ENCODE data around the gene CATSPERZ. TPM values are rescaled to one million over a fixed set of nuclear protein-coding genes. Genes with fewer than 3 reads are reported as not detected.

CATSPERZ gene
- total and polyA plus RNA-seq, 2 of the 8 experiments (the other 6 are each of a cell fraction or from before 2014, with no cell fraction given), result 0.77 TPM; not detected in 1

- WGBS, 2 experiments (ENCODE audit: extremely low coverage in 1 of 2, insufficient coverage in 1 of 2, insufficient read length in 1 of 2, insufficient replicate concordance in 2 of 2, low coverage in 1 of 2, low lambda C conversion rate in 2 of 2, missing lambda C conversion rate in 1 of 2), result 94% methylated on average over 42 of the region's 42 CpGs; no CpG with 5 or more reads in 1 of the 2 experiments
- no peak overlapping the region for H2BK20ac ChIP-seq (ENCODE audit: low read length)
- no peak overlapping the region for H3K23ac ChIP-seq (ENCODE audit: insufficient read length)
- DNase-seq (ENCODE audit: low read depth in 1 of 2, low spot score in 2 of 2), result no peak
- H3K23me2 ChIP-seq (ENCODE audit: low read depth, low read length), result no peaks in the 10 kb centered on the region
- H4K91ac ChIP-seq (replicated peaks; ENCODE audit: insufficient read length, low read length), result no peak overlapping the region
- H3K4me2 ChIP-seq (ENCODE audit: insufficient read depth in 1 of 2, low read depth in 2 of 2, low read length in 2 of 2), result no peak overlapping the region
- H4K5ac ChIP-seq (ENCODE audit: insufficient read length, low read depth, low read length), result no peak overlapping the region
- H3K79me1 ChIP-seq (ENCODE audit: low read depth, low read length), result no peaks in the 10 kb centered on the region
- POLR2A ChIA-PET (ENCODE audit: partially characterized antibody), result interaction anchor here (1.2 to 11.9 kb wide), 5 partner anchors 6 to 38 kb away, joined by 3 to 352 read pairs (median 5); partner anchors contain the start of genes CATSPERZ, FKBP2, PLCB3 and PPP1R14B
- H2BK12ac ChIP-seq (ENCODE audit: low read depth, low read length), result no peak overlapping the region
- H3K27ac ChIP-seq (ENCODE audit: low read depth, low read length), result no peak overlapping the region
- H3K4me3 ChIP-seq (ENCODE audit: extremely low read depth in 1 of 4, insufficient read depth in 2 of 4, low read depth in 3 of 4, low read length in 4 of 4), result no peak overlapping the region
- no peaks in the 10 kb centered on the region for H3K27me3 ChIP-seq (replicated peaks in 1 of 4; ENCODE audit: control insufficient read depth in 3 of 4, extremely low read depth in 1 of 4, insufficient read depth in 3 of 4, low read length in 3 of 4)
- H3K9me3 ChIP-seq (ENCODE audit: insufficient read depth in 2 of 2, low read depth in 1 of 2, low read length in 1 of 2), result no peaks in the 10 kb centered on the region
- H2BK5ac ChIP-seq (ENCODE audit: low read depth, low read length), result no peak overlapping the region; the same call in 1 of the 2 replicates
- no peak overlapping the region for H2AK5ac ChIP-seq (ENCODE audit: low read depth, low read length)
- H3K4ac ChIP-seq (replicated peaks; ENCODE audit: insufficient read length, low read depth, low read length), result no peak overlapping the region
- H4K8ac ChIP-seq (ENCODE audit: extremely low read depth, insufficient read depth, low read length), result no peak overlapping the region; the same call in 1 of the 2 replicates
- H2BK15ac ChIP-seq (ENCODE audit: low read length), result no peak overlapping the region
- TF ChIP-seq JUN (IDR thresholded peaks at IDR 0.05; ENCODE audit: low read depth, low read length) (no peak), CHD1 (IDR thresholded peaks at IDR 0.05; ENCODE audit: low read depth, low read length) (no peak), E2F6 (IDR thresholded peaks at IDR 0.05) (no peak), KDM1A (IDR thresholded peaks at IDR 0.05; ENCODE audit: borderline replicate concordance, low read length) (no peak), ATF3 (IDR thresholded peaks at IDR 0.05; ENCODE audit: insufficient read depth, low read depth, low read length) (no peak), RFX5 (IDR thresholded peaks at IDR 0.05; ENCODE audit: borderline replicate concordance, low read depth, low read length) (no peak)
- no peak overlapping the region for H3K56ac ChIP-seq (replicated peaks; ENCODE audit: insufficient read length, low read depth, low read length)
- FAIRE-seq, result no peak
- H3K18ac ChIP-seq (ENCODE audit: extremely low read depth, low read length), result no peak overlapping the region
- no peak overlapping the region for H2BK120ac ChIP-seq (replicated peaks; ENCODE audit: low read depth, low read length)
- H4K20me1 ChIP-seq (replicated peaks in 1 of 2; ENCODE audit: control insufficient read depth in 1 of 2, insufficient read depth in 2 of 2, low read length in 2 of 2), result peaks cover 8 to 20% of the 10 kb centered on the region in 2 experiments
- no peak overlapping the region for H2AFZ ChIP-seq (ENCODE audit: low read length)
- no peak overlapping the region for H3K14ac ChIP-seq (ENCODE audit: insufficient read length)
- no peaks in the 10 kb centered on the region for H3K79me2 ChIP-seq (ENCODE audit: control insufficient read depth in 1 of 2, insufficient read depth in 2 of 2, low read length in 2 of 2)
- CTCF ChIA-PET (ENCODE audit: partially characterized antibody), result interaction anchor here (0.9 to 8.5 kb wide), 10 partner anchors 6 to 81 kb away, joined by 3 to 102 read pairs (median 6); partner anchors contain the start of genes CATSPERZ, FERMT3, PLCB3 and PPP1R14B
- peaks cover 22 to 81% (median 39%) of the 10 kb centered on the region in 4 experiments for H3K36me3 ChIP-seq (ENCODE audit: control insufficient read depth in 2 of 4, insufficient read depth in 4 of 4, low read length in 3 of 4)
- no peaks in the 10 kb centered on the region; a peak in 3 of 7 replicates for H3K4me1 ChIP-seq (replicated peaks in 1 of 4; ENCODE audit: control insufficient read depth in 3 of 4, insufficient read depth in 4 of 4, low read length in 3 of 4)
- H3K9ac ChIP-seq (replicated peaks in 1 of 4; ENCODE audit: extremely low read depth in 1 of 4, low read depth in 3 of 4, low read length in 3 of 4), result no peak overlapping the region
These were observed 37.7 kb upstream of the CATSPERZ start for GRCh38 chr11:64262271-64263002.
